GM15510 (cell line): Measurements from ENCODE around the gene EFNA1.

Experiments
- POLR2A ChIP-seq: IDR thresholded peaks from 3 replicates; pipeline ENCODE4 v1.6.1; 2011; ENCODE audit warnings: borderline replicate concordance; ENCODE audit not compliant: insufficient read length; ENCODE audit errors: extremely low read depth

The EFNA1 gene

GRCh38 chr1:155126556-155127104 lies 1.0 kb upstream of the EFNA1 start:
- TF ChIP-seq POLR2A = no peak

GRCh38 chr1:155127967-155128754 lies 485 bp downstream of the EFNA1 start:
- no peak for TF ChIP-seq POLR2A

- no peak for TF ChIP-seq POLR2A
These were observed 1.2 kb downstream of the EFNA1 start for GRCh38 chr1:155128755-155129473.

GRCh38 chr1:155130272-155131006 lies 2.8 kb downstream of the EFNA1 start:
- TF ChIP-seq POLR2A = no peak

- TF ChIP-seq POLR2A = no peak
These were observed 3.6 kb downstream of the EFNA1 start for GRCh38 chr1:155131285-155131684.

- no peak for TF ChIP-seq POLR2A
These were observed 4.2 kb downstream of the EFNA1 start for GRCh38 chr1:155131856-155132255.

- no peak for TF ChIP-seq POLR2A
These were observed 6.2 kb downstream of the EFNA1 start for GRCh38 chr1:155133799-155134281.

- no peak for TF ChIP-seq POLR2A
These were observed 6.6 kb downstream of the EFNA1 start for GRCh38 chr1:155134322-155134721.

- TF ChIP-seq POLR2A = no peak
These were observed 7.3 kb downstream of the EFNA1 start for GRCh38 chr1:155134880-155135414.

- TF ChIP-seq POLR2A = peak; percentile 96
These were observed 7.8 kb downstream of the EFNA1 start, which contains the start of gene SLC50A1 for GRCh38 chr1:155135415-155136028. Gene SLC50A1 (plus strand): TSS chr1:155135852. CDS start chr1:155135912, 60 bp downstream.

GRCh38 chr1:155136748-155137147 lies 9.1 kb downstream of the EFNA1 start:
- no peak for TF ChIP-seq POLR2A

- no peak for TF ChIP-seq POLR2A
These were observed 9.7 kb downstream of the EFNA1 start for GRCh38 chr1:155137154-155137949.

- TF ChIP-seq POLR2A = peak; percentile 75
These were observed 12.4 kb downstream of the EFNA1 start, which contains the start of gene DPM3 for GRCh38 chr1:155139895-155140629. Gene DPM3 (minus strand): TSS chr1:155140531. CDS start chr1:155140240, 291 bp downstream.

GRCh38 chr1:155140630-155140953 lies 12.9 kb downstream of the EFNA1 start:
- TF ChIP-seq POLR2A = no peak
